ENCODE data around the gene BRD4. TPM values are rescaled to one million over a fixed set of nuclear protein-coding genes. Genes with fewer than 3 reads are reported as not detected.

BRD4 gene
- total RNA-seq, 1 experiment from 2014 or later, result 144 TPM

GRCh38 chr19:15379083-15379998 lies 47.0 kb upstream of the BRD4 start, which contains the start of gene AKAP8:
AKAP8 (minus strand) TSS chr19:15379787; CDS start chr19:15379731, 56 bp downstream.
- peak within 1 kb of the TSS; percentile 91 for H3K4me2 ChIP-seq (ENCODE audit: insufficient read depth, insufficient read length, low read length)
- H3K4ac ChIP-seq (ENCODE audit: low read depth, low read length), result no peak within 1 kb of the TSS
- H2BK20ac ChIP-seq (ENCODE audit: low read depth, low read length, poor library complexity, severe bottlenecking), result no peak within 1 kb of the TSS
- TF ChIP-seq CTCF (conservative IDR thresholded peaks at IDR 0.05), result no peak
- peaks cover 8% of the 10 kb centered on the region for H3K23me2 ChIP-seq (ENCODE audit: insufficient read length, low read depth, low read length, poor library complexity, severe bottlenecking)
- no peak within 1 kb of the TSS for H3K56ac ChIP-seq (ENCODE audit: insufficient read length, low read depth, low read length)
- H4K91ac ChIP-seq (ENCODE audit: insufficient read length, low read depth, low read length), result no peak within 1 kb of the TSS
- no peaks in the 10 kb centered on the region for H3K79me1 ChIP-seq (ENCODE audit: insufficient read depth, low read depth, low read length, poor library complexity, severe bottlenecking)
- peaks cover 33% of the 10 kb centered on the region; the same call in 1 of the 2 replicates for H3K79me2 ChIP-seq (ENCODE audit: insufficient read depth, low read length)
- no peak within 1 kb of the TSS for H3K23ac ChIP-seq (ENCODE audit: insufficient read length, low read depth, low read length)
- no peaks in the 10 kb centered on the region for H4K20me1 ChIP-seq (ENCODE audit: control insufficient read depth, insufficient read depth, insufficient read length)
- H3K27ac ChIP-seq (ENCODE audit: insufficient read length, low read depth, low read length), result no peak within 1 kb of the TSS
- peaks cover 2% of the 10 kb centered on the region; the same call in 1 of the 2 replicates for H3K4me1 ChIP-seq (ENCODE audit: insufficient read depth, low read length)
- peaks cover 30 to 31% of the 10 kb centered on the region in 2 experiments for H3K4me1 Mint-ChIP-seq
- H3K14ac ChIP-seq (ENCODE audit: insufficient read depth, low read length), result peak within 1 kb of the TSS; percentile 96
- H2AFZ ChIP-seq (ENCODE audit: low read length), result no peak within 1 kb of the TSS
- H2BK15ac ChIP-seq (ENCODE audit: low read depth, low read length), result no peak within 1 kb of the TSS; the same call in 1 of the 2 replicates
- no peaks in the 10 kb centered on the region; a peak in 1 of 5 replicates for H3K9me3 Mint-ChIP-seq
- H4K8ac ChIP-seq (replicated peaks; ENCODE audit: insufficient read length, low read depth, low read length), result no peak within 1 kb of the TSS
- peaks cover 5 to 21% (median 5%) of the 10 kb centered on the region in 3 experiments; a peak in 5 of 7 replicates for H3K36me3 Mint-ChIP-seq (ENCODE audit: insufficient read depth in 1 of 3, low read depth in 3 of 3)
- H3K9me3 ChIP-seq (ENCODE audit: control insufficient read depth, low read depth, low read length), result no peaks in the 10 kb centered on the region
- no peak within 1 kb of the TSS for H2BK5ac ChIP-seq (ENCODE audit: insufficient read length, low read length)
- peak within 1 kb of the TSS; percentile 95 to 98 for H3K4me3 Mint-ChIP-seq
- DNase-seq, result peak; percentile 99
- no peak within 1 kb of the TSS for H3T11ph ChIP-seq (ENCODE audit: low read length)
- H2BK12ac ChIP-seq (ENCODE audit: insufficient read length, low read depth, low read length), result no peak within 1 kb of the TSS
- peak within 1 kb of the TSS; percentile 84 for H3K9ac ChIP-seq (ENCODE audit: extremely low read depth, insufficient read length, low read length)
- peak within 1 kb of the TSS; percentile 90 for H3K18ac ChIP-seq (ENCODE audit: insufficient read length, low read depth, low read length)
- no peaks in the 10 kb centered on the region; the same call in 1 of the 2 replicates for H3K27me3 Mint-ChIP-seq (ENCODE audit: low read depth)
- H2BK120ac ChIP-seq (ENCODE audit: low read depth, low read length, poor library complexity, severe bottlenecking), result no peak within 1 kb of the TSS
- H4K5ac ChIP-seq (ENCODE audit: insufficient read length, low read depth, low read length), result no peak within 1 kb of the TSS
- H3K27ac Mint-ChIP-seq, result peak within 1 kb of the TSS; percentile 97 to 100 (median 99)
- no peaks in the 10 kb centered on the region for H3K27me3 ChIP-seq (ENCODE audit: insufficient read depth, low read length)
- no CpG with 5 or more reads among the region's 111 CpGs for WGBS (ENCODE audit: extremely low coverage, insufficient read length, low lambda C conversion rate)
- H2AK5ac ChIP-seq (ENCODE audit: insufficient read length, low read length), result no peak within 1 kb of the TSS
